Adrenal gland (tissue), 12 donors: ENCODE results near the gene STK39. TPM values are rescaled to one million over a fixed set of nuclear protein-coding genes. Genes with fewer than 3 reads are reported as not detected.
"Not testable (repeated sequence)": the region's sequence is repeated elsewhere in the genome, so short reads cannot be mapped to it uniquely, and the experiment has no call there.

ENCODE experiments used
- DNase-seq, 7 donors: peaks; one replicate each; pipeline ENCODE4 v3.0.0-alpha.2; 2019 to 2020
- H3K27ac ChIP-seq, 5 donors: fragments of 200-600 bp; sonication (generic) in 4 of 5; 1 replicate in 3 of 5; 2 replicates in 2 of 5; pipeline versions ENCODE4 v1.5.1 to v1.8.0; 2016 to 2020; ENCODE audit warnings: mild to moderate bottlenecking in 1 of 5
- H3K27me3 ChIP-seq: fragments of 200-600 bp; 2 replicates; pipeline ENCODE4 v1.8.0; 2021
- H3K36me3 ChIP-seq, 2 donors: fragments of 200-600 bp; replicated peaks in 1 of 2; 1 replicate in 1 of 2; 2 replicates in 1 of 2; pipeline versions ENCODE4 v1.5.1 to v1.8.0; 2018 to 2022
- H3K4me1 ChIP-seq, 2 donors: fragments of 200-600 bp; replicated peaks in 1 of 2; 1 replicate in 1 of 2; 2 replicates in 1 of 2; pipeline versions ENCODE4 v1.5.1 to v1.8.0; 2018 to 2021
- H3K4me3 ChIP-seq, 4 donors: fragments of 200-600 bp; sonication (generic) in 3 of 4; one replicate each; pipeline ENCODE4 v1.5.1; 2016 to 2018
- H3K9me3 ChIP-seq, 3 donors: fragments of 200-600 bp; sonication (generic) in 1 of 3; replicated peaks in 1 of 3; 1 replicate in 2 of 3; 2 replicates in 1 of 3; pipeline versions ENCODE4 v1.5.1 to v1.8.0; 2016 to 2021
- CTCF ChIP-seq, 6 experiments: fragments of 450-650 bp in 4 of 6; fragments of 200-600 bp in 2 of 6; sonication (generic) in 1 of 6; IDR thresholded peaks; 1 replicate in 5 of 6; 2 replicates in 1 of 6; pipeline versions ENCODE4 v1.5.1 to v1.8.0; 2016 to 2021; ENCODE audit warnings: antibody characterized with exemption in 6 of 6, mild to moderate bottlenecking in 2 of 6, moderate library complexity in 1 of 6
- POLR2A ChIP-seq, 2 donors: fragments of 450-650 bp; IDR thresholded peaks; one replicate each; pipeline ENCODE4 v1.6.1; 2017; ENCODE audit warnings: antibody characterized with exemption in 2 of 2, mild to moderate bottlenecking in 2 of 2, moderate library complexity in 1 of 2
- WGBS, 4 donors: extraction: QIAGEN DNeasy Blood & Tissue Kit in 2 of 4; methylation state at CpG; one replicate each; pipeline versions ENCODE4 v1.1.5 to v1.1.7; 2013 to 2017; 5-methylcytosine and 5-hydroxymethylcytosine counted together
- intact Hi-C, 2 donors: fragments of 100-400 bp; cut with DNase I; formaldehyde crosslinking; loops; one replicate each; pipeline versions ENCODE4 v1.14.1 to v1.15.0; 2022 to 2023
- polyA plus RNA-seq, 3 donors: library from polyadenylated mRNA; stranded (reverse); fragments of 200-250 nt in 2 of 3; fragments of 350-450 nt in 1 of 3; fragmentation: Illumina TruSeq in 1 of 3; extraction: RNeasy Lipid Tissue Mini Kit (QIAGEN cat#74804) in 1 of 3; gene quantifications; one replicate each; pipeline ENCODE4 v1.2.3, GENCODE V29; 2013 to 2014
- total RNA-seq, 9 donors: library from RNA; depleted of rRNA in 4 of 9; stranded (reverse); fragments of >200 nt in 4 of 9; fragments of 120-200 nt in 1 of 9; fragmentation: NEBNext Ultra II Directional in 1 of 9; extraction: Animal tissue kit (Norgen Biotek cat#: 25700) in 1 of 9; gene quantifications; one replicate each; pipeline versions ENCODE4 v1.1.0 to v1.2.4, GENCODE V29; 2013 to 2023
- donor health status: healthy with polysubstance abuse.
- donor health status: Bipolar disorder and iron deficiency.
- donor health status: DM: yes; HTN: yes; CAD: no.
- donor health status: DM: no; HTN: no; CAD: no.
- donor health status: DM: no; HTN: no; CAD: no.
- donor health status: DM: yes; HTN: yes; CAD: no.

Gene STK39
- total and polyA plus RNA-seq, 12 donors = 2.4 to 11.1 (median 5.8) TPM

- Histone ChIP-seq H3K27ac (no peak overlapping the region), H3K4me1 (no peaks in the 10 kb centered on the region), H3K27me3 (no peaks in the 10 kb centered on the region), H3K4me3 (no peak overlapping the region), H3K9me3 (no peaks in the 10 kb centered on the region), H3K36me3 (no peaks in the 10 kb centered on the region)
- 78 to 86% (median 83%) methylated on average over 5 of the region's 5 CpGs for WGBS, 4 donors
- DNase-seq = no peak
- TF ChIP-seq POLR2A (IDR thresholded peaks at IDR 0.05) (no peak), CTCF (IDR thresholded peaks at IDR 0.05) (no peak)
- intact Hi-C loops = no loop called here
Observed at GRCh38 chr2:168278424-168278888, 31.1 kb upstream of the STK39 start.

- TF ChIP-seq CTCF (IDR thresholded peaks at IDR 0.05) = no peak
- no peak for TF ChIP-seq POLR2A (IDR thresholded peaks at IDR 0.05)
- WGBS, 4 donors = 89 to 93% (median 91%) methylated on average over 3 of the region's 3 CpGs
- intact Hi-C loops = no loop called here
Observed at GRCh38 chr2:168277276-168277675, 29.9 kb upstream of the STK39 start.

GRCh38 chr2:168272225-168272624 lies 24.8 kb upstream of the STK39 start:
- H3K4me3 ChIP-seq = no peak overlapping the region
- no peaks in the 10 kb centered on the region for H3K4me1 ChIP-seq
- TF ChIP-seq POLR2A (IDR thresholded peaks at IDR 0.05) (no peak), CTCF (IDR thresholded peaks at IDR 0.05) (no peak)
- no peaks in the 10 kb centered on the region for H3K27me3 ChIP-seq
- intact Hi-C loops = no loop called here
- no peak overlapping the region for H3K27ac ChIP-seq
- WGBS, 4 donors = 77 to 85% (median 81%) methylated on average over 3 of the region's 3 CpGs
- H3K36me3 ChIP-seq = no peaks in the 10 kb centered on the region
- no peaks in the 10 kb centered on the region for H3K9me3 ChIP-seq
- DNase-seq = no peak

More at GRCh38 chr2:168277276-168277675, 29.9 kb upstream of the STK39 start:
- H3K36me3 ChIP-seq = no peaks in the 10 kb centered on the region
- no peak overlapping the region for H3K27ac ChIP-seq
- H3K4me3 ChIP-seq = no peak overlapping the region
- H3K9me3 ChIP-seq = no peaks in the 10 kb centered on the region
- H3K27me3 ChIP-seq = no peaks in the 10 kb centered on the region
- no peak for DNase-seq
- no peaks in the 10 kb centered on the region for H3K4me1 ChIP-seq

- DNase-seq, H3K36me3 ChIP-seq, H3K4me1 ChIP-seq, H3K4me3 ChIP-seq, H3K9me3 ChIP-seq, intact Hi-C loops, H3K27me3 ChIP-seq, H3K27ac ChIP-seq: not testable (repeated sequence)
- 84 to 94% (median 92%) methylated on average over 2 of the region's 2 CpGs for WGBS, 4 donors
Observed at GRCh38 chr2:168262926-168263325, 15.5 kb upstream of the STK39 start.

GRCh38 chr2:168256448-168256847 lies 9.1 kb upstream of the STK39 start:
- no peaks in the 10 kb centered on the region for H3K4me1 ChIP-seq
- TF ChIP-seq CTCF (IDR thresholded peaks at IDR 0.05) (no peak), POLR2A (IDR thresholded peaks at IDR 0.05) (no peak)
- H3K27ac ChIP-seq = no peak overlapping the region
- H3K4me3 ChIP-seq = no peak overlapping the region
- DNase-seq = no peak
- intact Hi-C loops = no loop called here
- no peaks in the 10 kb centered on the region for H3K9me3 ChIP-seq
- H3K27me3 ChIP-seq = no peaks in the 10 kb centered on the region
- 54 to 67% (median 58%) methylated on average over 2 of the region's 2 CpGs for WGBS, 4 donors
- no peaks in the 10 kb centered on the region for H3K36me3 ChIP-seq
